GM21619 (cell line): ENCODE results near the gene AXIN1.
"Not testable (repeated sequence)": the region's sequence is repeated elsewhere in the genome, so short reads cannot be mapped to it uniquely, and the experiment has no call there.

Experiments used
- ATAC-seq: cut with Tn5 transposase; IDR thresholded peaks from one replicate; pipeline ENCODE4 v1.9.1; 2021; ENCODE audit not compliant: unreplicated experiment

AXIN1 gene

GRCh38 chr16:354971-355461, 2.5 kb upstream of the AXIN1 start:
- no peak for ATAC-seq

- no peak for ATAC-seq
These were observed 1.9 kb upstream of the AXIN1 start for GRCh38 chr16:354291-354881.

GRCh38 chr16:353404-354290, 1.1 kb upstream of the AXIN1 start:
- no peak for ATAC-seq

GRCh38 chr16:351804-352520, 561 bp downstream of the AXIN1 start:
- ATAC-seq: peak; percentile 12

- ATAC-seq: no peak
These were observed 2.3 kb downstream of the AXIN1 start for GRCh38 chr16:350203-350602.

GRCh38 chr16:349211-349610, 3.3 kb downstream of the AXIN1 start:
- ATAC-seq: no peak

GRCh38 chr16:348495-348894, 4.0 kb downstream of the AXIN1 start:
- not testable (repeated sequence) for ATAC-seq

- no peak for ATAC-seq
These were observed 5.3 kb downstream of the AXIN1 start for GRCh38 chr16:347203-347602.

- ATAC-seq: no peak
These were observed 5.9 kb downstream of the AXIN1 start for GRCh38 chr16:346587-346986.

- no peak for ATAC-seq
These were observed 6.8 kb downstream of the AXIN1 start for GRCh38 chr16:345772-346171.

GRCh38 chr16:342455-343213, 9.9 kb downstream of the AXIN1 start:
- ATAC-seq: no peak

GRCh38 chr16:341974-342336, 10.6 kb downstream of the AXIN1 start:
- ATAC-seq: not testable (repeated sequence)

GRCh38 chr16:341095-341973, 11.2 kb downstream of the AXIN1 start:
- not testable (repeated sequence) for ATAC-seq

GRCh38 chr16:340370-341091, 12.0 kb downstream of the AXIN1 start:
- no peak for ATAC-seq

GRCh38 chr16:339680-340079, 12.8 kb downstream of the AXIN1 start:
- ATAC-seq: no peak

- no peak for ATAC-seq
These were observed 14.4 kb downstream of the AXIN1 start for GRCh38 chr16:337975-338575.

- no peak for ATAC-seq
These were observed 15.1 kb downstream of the AXIN1 start for GRCh38 chr16:337437-337836.

GRCh38 chr16:336269-336668, 16.3 kb downstream of the AXIN1 start:
- ATAC-seq: no peak
